HG02938 (cell line): ENCODE measurements around the gene OSTF1.

Experiments
- ATAC-seq: cut with Tn5 transposase; IDR thresholded peaks from one replicate; pipeline ENCODE4 v1.9.1; 2021; ENCODE audit warnings: mild to moderate bottlenecking, moderate library complexity; ENCODE audit not compliant: unreplicated experiment

OSTF1 gene

GRCh38 chr9:75087824-75088645 is at the start of gene OSTF1, which contains the start of gene NMRK1:
TSS of gene OSTF1 (plus strand) at chr9:75088514. CDS start at chr9:75088693, 179 bp downstream.
TSS of gene NMRK1 (minus strand) at chr9:75088155. CDS start at chr9:75083115, 5,040 bp downstream.
- ATAC-seq = peak; percentile 75

GRCh38 chr9:75039009-75039408 is 49.3 kb upstream of the OSTF1 start:
- ATAC-seq = no peak

GRCh38 chr9:75039801-75040200 is 48.5 kb upstream of the OSTF1 start:
- ATAC-seq = no peak

- no peak for ATAC-seq
Measured at GRCh38 chr9:75041041-75041440, 47.3 kb upstream of the OSTF1 start.

GRCh38 chr9:75046725-75047345 is 41.5 kb upstream of the OSTF1 start:
- ATAC-seq = no peak

GRCh38 chr9:75047506-75047905 is 40.8 kb upstream of the OSTF1 start:
- ATAC-seq = no peak

- no peak for ATAC-seq
Measured at GRCh38 chr9:75051285-75051684, 37.0 kb upstream of the OSTF1 start.

GRCh38 chr9:75053869-75054268 is 34.4 kb upstream of the OSTF1 start:
- ATAC-seq = peak; percentile 81

- no peak for ATAC-seq
Measured at GRCh38 chr9:75054368-75055001, 33.8 kb upstream of the OSTF1 start.

GRCh38 chr9:75061169-75061568 is 27.1 kb upstream of the OSTF1 start:
- no peak for ATAC-seq

GRCh38 chr9:75063556-75064305 is 24.6 kb upstream of the OSTF1 start:
- ATAC-seq = no peak

- ATAC-seq = no peak
Measured at GRCh38 chr9:75064307-75065025, 23.8 kb upstream of the OSTF1 start.

GRCh38 chr9:75065510-75065909 is 22.8 kb upstream of the OSTF1 start:
- no peak for ATAC-seq

GRCh38 chr9:75067894-75068293 is 20.4 kb upstream of the OSTF1 start:
- ATAC-seq = no peak

- no peak for ATAC-seq
Measured at GRCh38 chr9:75069171-75069570, 19.1 kb upstream of the OSTF1 start.

GRCh38 chr9:75071530-75072122 is 16.7 kb upstream of the OSTF1 start:
- peak; percentile 64 for ATAC-seq

GRCh38 chr9:75072895-75073294 is 15.4 kb upstream of the OSTF1 start:
- no peak for ATAC-seq

- no peak for ATAC-seq
Measured at GRCh38 chr9:75081632-75082031, 6.7 kb upstream of the OSTF1 start.

GRCh38 chr9:75083188-75083970 is 4.9 kb upstream of the OSTF1 start:
- ATAC-seq = no peak
